Measurements from ENCODE around the gene SLC25A26.
A peak's percentile ranks its signal among the peaks of the same experiment; 100 is the strongest.
"Not testable (repeated sequence)": the region's sequence is repeated elsewhere in the genome, so short reads cannot be mapped to it uniquely, and the experiment has no call there.

Gene SLC25A26

DNA sequence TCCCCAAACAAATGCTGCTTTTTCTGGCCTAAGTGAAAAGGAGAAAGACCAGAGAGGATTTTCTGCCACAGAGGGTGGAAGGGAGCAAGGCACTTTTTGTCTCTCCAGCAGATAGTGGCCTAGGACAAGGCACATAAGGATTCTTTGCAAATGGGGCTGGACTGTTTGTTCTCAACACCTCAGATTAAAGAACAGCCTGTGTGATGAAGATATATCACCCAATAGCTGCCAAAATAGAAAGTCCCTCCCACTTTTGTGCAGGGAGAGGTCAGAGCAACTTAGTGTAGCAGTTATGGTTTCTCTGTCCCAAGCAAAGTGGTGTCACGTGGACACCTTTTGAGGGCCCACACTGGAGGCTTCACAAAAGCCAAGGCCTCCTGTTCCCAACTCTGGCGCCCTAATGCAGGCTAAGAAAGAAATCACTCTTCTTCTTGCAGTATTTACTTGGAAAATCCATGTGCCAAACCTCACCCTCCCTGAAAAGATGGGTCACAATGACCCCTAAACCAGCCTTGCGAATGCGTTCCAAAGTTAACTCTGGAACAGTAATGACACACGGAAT is 195.1 kb downstream of the SLC25A26 start:
- no peak overlapping the region for H3K4me3 Mint-ChIP-seq
- TF ChIP-seq, protein P1, sequence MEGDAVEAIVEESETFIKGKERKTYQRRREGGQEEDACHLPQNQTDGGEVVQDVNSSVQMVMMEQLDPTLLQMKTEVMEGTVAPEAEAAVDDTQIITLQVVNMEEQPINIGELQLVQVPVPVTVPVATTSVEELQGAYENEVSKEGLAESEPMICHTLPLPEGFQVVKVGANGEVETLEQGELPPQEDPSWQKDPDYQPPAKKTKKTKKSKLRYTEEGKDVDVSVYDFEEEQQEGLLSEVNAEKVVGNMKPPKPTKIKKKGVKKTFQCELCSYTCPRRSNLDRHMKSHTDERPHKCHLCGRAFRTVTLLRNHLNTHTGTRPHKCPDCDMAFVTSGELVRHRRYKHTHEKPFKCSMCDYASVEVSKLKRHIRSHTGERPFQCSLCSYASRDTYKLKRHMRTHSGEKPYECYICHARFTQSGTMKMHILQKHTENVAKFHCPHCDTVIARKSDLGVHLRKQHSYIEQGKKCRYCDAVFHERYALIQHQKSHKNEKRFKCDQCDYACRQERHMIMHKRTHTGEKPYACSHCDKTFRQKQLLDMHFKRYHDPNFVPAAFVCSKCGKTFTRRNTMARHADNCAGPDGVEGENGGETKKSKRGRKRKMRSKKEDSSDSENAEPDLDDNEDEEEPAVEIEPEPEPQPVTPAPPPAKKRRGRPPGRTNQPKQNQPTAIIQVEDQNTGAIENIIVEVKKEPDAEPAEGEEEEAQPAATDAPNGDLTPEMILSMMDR (IDR thresholded peaks at IDR 0.05), result no peak
- peaks cover 7% of the 10 kb centered on the region for H3K27me3 Mint-ChIP-seq (ENCODE audit: low read depth, poor library complexity)
- no peak for DNase-seq
- H3K4me1 Mint-ChIP-seq, result peaks cover 67% of the 10 kb centered on the region
- H3K36me3 Mint-ChIP-seq (ENCODE audit: low read depth), result peaks cover 61% of the 10 kb centered on the region
- peaks cover 22% of the 10 kb centered on the region for H3K9me3 Mint-ChIP-seq
- peak overlapping the region; percentile 85 for H3K27ac Mint-ChIP-seq

DNA sequence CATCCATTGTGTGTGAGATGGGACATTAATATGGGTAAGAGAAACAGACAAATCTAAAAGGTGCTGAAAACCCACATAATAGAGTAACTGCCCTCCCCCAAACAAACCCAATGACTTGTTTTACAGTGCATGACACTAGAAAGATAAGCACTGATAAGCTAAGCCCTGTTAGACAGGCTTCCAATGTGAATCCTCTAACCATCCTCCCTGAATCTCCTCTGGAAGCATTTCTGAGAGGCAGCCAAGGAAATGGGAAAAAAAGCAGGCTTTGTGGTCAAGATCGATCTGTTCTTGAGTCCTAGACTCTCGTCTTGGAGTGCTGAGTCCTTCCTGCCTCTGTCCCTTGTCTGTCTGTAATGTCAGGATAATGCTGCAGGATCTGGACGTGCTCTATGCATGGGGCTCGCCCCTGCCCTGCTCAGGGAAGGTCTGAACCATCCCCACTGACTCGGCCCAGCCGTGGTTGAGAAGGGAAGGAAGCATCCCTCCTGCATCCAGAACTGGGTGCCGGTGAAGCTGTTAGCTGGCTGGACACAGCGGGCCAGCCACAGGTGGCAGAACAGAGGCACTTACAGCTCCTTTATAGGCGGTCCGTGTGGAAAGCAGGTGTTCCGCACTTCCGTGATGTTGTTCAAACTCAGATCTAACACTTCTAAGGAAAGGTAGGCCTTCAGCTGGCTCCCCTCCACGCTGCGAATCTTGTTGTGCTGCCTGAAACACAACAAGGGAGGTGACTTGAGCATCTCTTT is 195.9 kb downstream of the SLC25A26 start:
- Mint-ChIP-seq H3K36me3 (ENCODE audit: low read depth) (peaks cover 61% of the 10 kb centered on the region), H3K4me3 (no peak overlapping the region), H3K9me3 (peaks cover 29% of the 10 kb centered on the region), H3K27me3 (ENCODE audit: low read depth, poor library complexity) (peaks cover 7% of the 10 kb centered on the region), H3K4me1 (peaks cover 63% of the 10 kb centered on the region), H3K27ac (peak overlapping the region; percentile 70)
- TF ChIP-seq, protein P1 (IDR thresholded peaks at IDR 0.05), result no peak
- DNase-seq, result no peak

DNA sequence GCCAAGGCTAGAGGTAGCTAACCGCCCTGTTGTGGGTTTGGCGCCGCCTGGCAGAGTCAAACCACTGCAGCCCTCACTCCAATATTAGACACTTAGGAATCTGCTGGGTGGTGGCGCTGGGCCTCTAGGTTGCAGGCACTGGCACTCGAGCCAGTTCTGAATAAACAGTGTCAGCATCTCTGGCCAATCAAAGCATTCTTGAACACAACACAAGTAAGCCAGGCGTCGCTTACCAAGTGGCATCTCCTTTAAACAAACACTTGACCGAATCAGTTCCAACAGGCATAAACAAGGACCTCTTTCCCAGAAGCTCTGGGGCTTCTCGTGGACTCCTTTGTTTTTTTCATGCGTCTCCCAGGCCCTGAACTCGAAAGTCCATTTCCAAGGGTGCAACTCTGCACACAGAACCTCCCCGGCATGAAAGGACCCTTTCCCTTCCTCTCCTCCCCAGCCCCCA is 197.7 kb downstream of the SLC25A26 start:
- no peak for DNase-seq
- Mint-ChIP-seq H3K27me3 (ENCODE audit: low read depth, poor library complexity) (peaks cover 7% of the 10 kb centered on the region), H3K9me3 (peaks cover 46% of the 10 kb centered on the region), H3K27ac (peak overlapping the region; percentile 25), H3K36me3 (ENCODE audit: low read depth) (peaks cover 63% of the 10 kb centered on the region), H3K4me3 (no peak overlapping the region), H3K4me1 (peaks cover 52% of the 10 kb centered on the region)
- TF ChIP-seq, protein P1 (IDR thresholded peaks at IDR 0.05), result no peak

DNA sequence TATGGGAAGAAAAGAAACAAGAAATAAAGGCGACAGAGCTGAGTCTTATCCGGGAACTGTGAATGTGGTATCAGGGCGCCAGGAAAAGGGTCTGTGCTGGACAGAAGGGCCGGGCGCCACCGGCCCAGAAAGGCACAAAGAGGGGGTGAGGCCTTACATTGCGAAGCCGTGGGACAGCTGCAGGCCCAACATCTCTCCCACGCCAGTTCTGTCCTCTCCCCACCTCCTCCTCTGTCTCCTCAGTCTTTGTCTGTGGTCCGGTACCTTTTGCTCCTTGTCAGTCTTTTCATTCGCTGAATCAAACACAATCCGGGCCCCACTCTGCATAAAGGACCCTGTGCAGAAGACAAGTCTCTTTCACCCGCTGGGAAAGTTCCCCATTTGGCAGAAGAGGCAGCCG is 198.2 kb downstream of the SLC25A26 start:
- no peak overlapping the region for H3K4me3 Mint-ChIP-seq
- peak overlapping the region; percentile 25 for H3K27ac Mint-ChIP-seq
- TF ChIP-seq, protein P1 (IDR thresholded peaks at IDR 0.05), result no peak
- H3K36me3 Mint-ChIP-seq (ENCODE audit: low read depth), result peaks cover 65% of the 10 kb centered on the region
- H3K9me3 Mint-ChIP-seq, result peaks cover 50% of the 10 kb centered on the region
- peaks cover 7% of the 10 kb centered on the region for H3K27me3 Mint-ChIP-seq (ENCODE audit: low read depth, poor library complexity)
- DNase-seq, result no peak
- peaks cover 51% of the 10 kb centered on the region for H3K4me1 Mint-ChIP-seq

DNA sequence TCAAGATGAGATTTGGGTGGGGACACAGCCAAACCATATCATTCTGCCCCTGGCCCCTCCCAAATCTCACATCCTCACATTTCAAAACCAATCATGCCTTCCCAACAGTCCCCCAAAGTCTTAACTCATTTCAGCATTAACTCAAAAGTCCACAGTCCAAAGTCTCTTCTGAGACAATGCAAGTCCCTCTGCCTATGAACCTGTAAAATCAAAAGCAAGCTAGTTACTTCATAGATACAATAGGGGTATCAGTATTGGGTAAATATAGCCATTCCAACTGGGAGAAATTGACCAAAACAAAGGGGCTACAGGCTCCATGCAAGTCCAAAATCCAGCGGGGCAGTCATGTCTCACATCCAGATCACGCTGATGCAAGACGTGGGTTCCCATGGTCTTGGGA is 200.3 kb downstream of the SLC25A26 start:
- not testable (repeated sequence) for H3K27ac Mint-ChIP-seq; H3K27me3 Mint-ChIP-seq (ENCODE audit: low read depth, poor library complexity); DNase-seq; H3K4me3 Mint-ChIP-seq
- H3K4me1 Mint-ChIP-seq, result peaks cover 49% of the 10 kb centered on the region
- peaks cover 56% of the 10 kb centered on the region for H3K9me3 Mint-ChIP-seq
- peaks cover 68% of the 10 kb centered on the region for H3K36me3 Mint-ChIP-seq (ENCODE audit: low read depth)

DNA sequence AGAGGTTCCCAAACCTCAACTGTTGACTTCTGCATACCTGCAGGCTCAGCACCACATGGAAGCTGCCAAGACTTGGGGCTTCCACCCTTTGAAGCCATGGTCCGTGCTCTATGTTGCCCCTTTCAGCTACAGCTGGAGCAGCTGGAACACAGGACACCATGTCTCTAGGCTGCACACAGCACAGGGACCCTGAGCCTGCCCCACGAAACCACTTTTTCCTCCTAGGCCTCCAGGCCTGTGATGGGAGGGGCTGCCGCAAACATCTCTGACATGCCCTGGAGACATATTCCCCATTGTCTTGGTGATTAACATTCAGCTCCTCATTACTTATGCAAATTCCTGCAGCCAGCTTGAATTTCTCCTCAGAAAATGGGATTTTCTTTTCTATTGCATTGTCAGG is 201.1 kb downstream of the SLC25A26 start:
- H3K4me3 Mint-ChIP-seq; H3K27ac Mint-ChIP-seq; DNase-seq; H3K27me3 Mint-ChIP-seq (ENCODE audit: low read depth, poor library complexity): not testable (repeated sequence)
- Mint-ChIP-seq H3K9me3 (peaks cover 56% of the 10 kb centered on the region), H3K4me1 (peaks cover 49% of the 10 kb centered on the region), H3K36me3 (ENCODE audit: low read depth) (peaks cover 74% of the 10 kb centered on the region)

DNA sequence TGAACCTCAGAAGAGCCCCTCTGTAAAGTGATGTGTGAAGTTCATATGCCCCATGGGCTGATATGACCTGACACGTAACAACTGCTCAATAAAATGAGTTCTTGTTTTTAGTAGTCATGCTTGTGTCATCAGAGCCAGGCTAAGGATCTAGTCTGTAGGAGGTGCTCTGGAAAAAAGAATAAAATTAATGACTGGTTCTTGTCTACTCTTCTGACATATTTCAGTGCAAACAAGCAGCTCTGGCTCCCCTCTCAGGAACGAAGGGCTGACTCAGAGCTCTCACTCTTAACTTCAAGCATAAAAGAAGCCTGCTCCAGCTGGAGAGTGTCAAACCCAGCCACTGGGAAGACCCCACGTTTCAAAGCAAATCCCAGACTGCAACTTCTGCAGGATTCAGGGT is 203.0 kb downstream of the SLC25A26 start:
- peaks cover 50% of the 10 kb centered on the region for H3K4me1 Mint-ChIP-seq
- H3K36me3 Mint-ChIP-seq (ENCODE audit: low read depth), result peaks cover 64% of the 10 kb centered on the region
- no peak overlapping the region for H3K4me3 Mint-ChIP-seq
- H3K27me3 Mint-ChIP-seq (ENCODE audit: low read depth, poor library complexity), result peaks cover 4% of the 10 kb centered on the region
- DNase-seq, result no peak
- no peak overlapping the region for H3K27ac Mint-ChIP-seq
- TF ChIP-seq, protein P1 (IDR thresholded peaks at IDR 0.05), result no peak
- H3K9me3 Mint-ChIP-seq, result peaks cover 55% of the 10 kb centered on the region
